COLO668 (cell line): ENCODE results near the gene INPP5B.
"Not testable (repeated sequence)": the region's sequence is repeated elsewhere in the genome, so short reads cannot be mapped to it uniquely, and the experiment has no call there.

ENCODE experiments used
- DNase-seq: peaks from one replicate; lab custom pipeline; 2025; ENCODE audit not compliant: unreplicated experiment; lab: John Stamatoyannopoulos, UW

The INPP5B gene

GRCh38 chr1:37946703-37947360 lies at the start of gene INPP5B:
Gene INPP5B (minus strand): TSS chr1:37947053. CDS start chr1:37946308, 745 bp downstream.
- DNase-seq: peak; percentile 93

- peak; percentile 49 for DNase-seq
These were observed 49.0 kb upstream of the INPP5B start for GRCh38 chr1:37995751-37996345.

GRCh38 chr1:37994886-37995566 lies 48.2 kb upstream of the INPP5B start:
- DNase-seq: no peak

GRCh38 chr1:37989361-37989930 lies 42.6 kb upstream of the INPP5B start:
- DNase-seq: peak; percentile 75

- no peak for DNase-seq
These were observed 40.8 kb upstream of the INPP5B start for GRCh38 chr1:37987679-37988078.

- DNase-seq: no peak
These were observed 36.7 kb upstream of the INPP5B start for GRCh38 chr1:37983546-37983945.

DNA sequence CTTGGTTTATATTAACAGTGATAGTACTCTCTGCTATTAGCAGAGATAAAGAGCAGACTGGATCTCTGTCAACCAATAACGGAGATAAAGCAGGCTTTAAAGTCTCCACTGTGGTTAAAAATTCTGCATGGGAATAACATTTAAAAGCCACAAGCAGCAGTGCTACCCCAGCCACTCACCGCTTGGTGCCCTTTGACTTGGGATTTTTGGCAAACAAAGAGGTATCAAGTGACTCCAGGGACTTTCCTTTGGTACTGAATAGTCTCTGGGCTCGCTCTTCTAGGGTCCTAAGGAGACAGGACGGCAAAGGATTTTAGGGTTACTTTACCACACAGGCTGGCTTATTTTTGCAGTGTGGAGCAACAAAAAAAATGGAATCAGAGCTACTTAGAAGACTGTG lies 31.7 kb upstream of the INPP5B start:
- no peak for DNase-seq

GRCh38 chr1:37975083-37975482 lies 28.2 kb upstream of the INPP5B start:
- DNase-seq: peak; percentile 53

- DNase-seq: no peak
These were observed 27.7 kb upstream of the INPP5B start for GRCh38 chr1:37974567-37974966.

GRCh38 chr1:37973684-37974083 lies 26.8 kb upstream of the INPP5B start:
- DNase-seq: not testable (repeated sequence)

GRCh38 chr1:37965301-37965700 lies 18.4 kb upstream of the INPP5B start:
- DNase-seq: no peak

- DNase-seq: not testable (repeated sequence)
These were observed 17.3 kb upstream of the INPP5B start for GRCh38 chr1:37964106-37964505.

- no peak for DNase-seq
These were observed 11.8 kb upstream of the INPP5B start for GRCh38 chr1:37958690-37959089.

DNA sequence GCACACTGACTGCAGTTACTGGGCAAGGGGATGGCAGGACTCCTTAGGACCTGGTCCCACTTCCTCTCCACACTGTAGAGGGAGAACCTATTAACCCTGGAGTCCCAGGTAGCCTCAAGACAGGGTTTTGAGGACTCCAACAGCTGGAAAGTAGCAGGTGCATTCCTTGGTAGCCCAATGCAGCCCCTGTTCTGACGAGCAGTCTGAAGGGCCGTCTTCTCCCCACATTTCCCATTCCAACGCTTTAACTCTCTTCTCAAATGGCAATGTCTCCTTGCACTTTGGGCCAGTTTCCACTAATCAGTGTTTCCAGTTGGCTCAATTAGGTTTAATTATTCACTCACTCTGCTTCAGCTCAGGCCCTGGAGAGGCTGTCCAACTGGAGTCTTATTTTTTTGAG lies 8.8 kb upstream of the INPP5B start:
- DNase-seq: no peak

DNA sequence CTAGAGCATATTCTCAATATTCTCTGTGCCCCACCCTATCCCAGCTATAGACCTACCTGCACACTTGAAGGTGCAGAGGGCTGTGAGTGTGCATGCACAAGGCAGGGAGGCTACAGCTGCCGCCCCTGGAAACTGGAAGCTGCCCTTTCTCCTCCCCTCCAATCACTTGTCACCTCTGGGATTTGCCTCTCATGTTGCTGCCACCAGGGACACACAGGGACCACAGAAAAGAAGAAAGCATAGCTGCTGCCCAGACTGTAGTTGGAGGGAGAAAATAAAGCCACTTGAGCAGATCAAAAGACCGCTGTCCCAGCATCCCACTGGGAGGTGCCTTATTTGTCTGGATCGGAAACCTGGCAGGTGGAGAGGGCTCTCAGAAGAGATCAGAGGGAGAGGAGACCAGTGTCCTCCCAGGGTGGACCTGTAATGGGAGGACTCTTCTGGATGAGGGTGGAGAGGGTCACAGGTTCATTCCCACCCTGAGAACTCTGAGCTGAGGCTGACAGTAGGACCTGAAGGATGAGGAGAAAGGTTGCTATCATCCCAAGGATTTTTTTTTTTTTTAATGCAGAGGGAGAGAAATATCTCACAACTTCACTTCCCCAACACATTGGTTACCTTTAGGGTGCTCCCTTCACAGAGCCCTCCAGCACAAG lies 7.6 kb upstream of the INPP5B start:
- DNase-seq: peak; percentile 27

GRCh38 chr1:37952738-37953137 lies 5.9 kb upstream of the INPP5B start:
- no peak for DNase-seq

GRCh38 chr1:37951783-37952624 lies 5.2 kb upstream of the INPP5B start:
- no peak for DNase-seq

- no peak for DNase-seq
These were observed 4.4 kb upstream of the INPP5B start for GRCh38 chr1:37951041-37951782.

DNA sequence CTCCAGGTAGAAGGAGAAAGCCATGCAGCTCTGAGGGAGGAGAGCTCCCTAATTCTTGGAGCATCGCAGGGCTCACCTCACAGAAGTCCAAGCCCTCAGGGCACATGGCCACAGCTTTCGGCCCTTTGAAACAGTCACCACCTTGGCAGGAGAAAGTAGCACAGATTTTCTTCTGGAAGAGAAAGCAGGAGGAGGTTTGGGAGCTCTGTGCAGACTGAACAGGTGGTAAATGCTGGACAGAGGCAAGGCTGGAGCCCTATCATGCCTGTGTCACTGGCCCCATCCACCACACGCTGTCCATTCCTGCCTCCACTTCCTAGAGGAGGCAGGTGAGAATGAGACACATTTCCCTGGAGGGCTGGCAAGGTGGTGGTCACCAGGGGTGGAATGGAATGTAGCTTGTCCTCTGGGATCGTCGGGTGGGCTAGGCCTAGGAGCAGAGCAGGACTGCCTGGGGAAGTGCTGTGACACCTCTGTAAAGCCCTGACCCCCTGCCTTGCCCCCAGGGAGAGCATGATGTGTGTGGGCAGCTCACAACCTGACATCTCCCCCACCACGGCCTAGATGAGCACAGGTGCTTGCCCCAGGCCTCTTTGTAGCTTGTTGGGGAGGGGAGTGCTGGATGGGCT lies 2.8 kb upstream of the INPP5B start:
- DNase-seq: no peak
